Stimulated activated CD4-positive, alpha-beta T cell treated with anti-CD3 and anti-CD28 coated beads, Interleukin-4, amount 100 ng/mL, for 1 hour (primary cell): ENCODE data around the gene SPIN3.
"Not testable (repeated sequence)": the region's sequence is repeated elsewhere in the genome, so short reads cannot be mapped to it uniquely, and the experiment has no call there.

Source experiments
- DNase-seq: peaks from one replicate; pipeline ENCODE4 v3.0.0-alpha.2; 2020

SPIN3 gene

DNA sequence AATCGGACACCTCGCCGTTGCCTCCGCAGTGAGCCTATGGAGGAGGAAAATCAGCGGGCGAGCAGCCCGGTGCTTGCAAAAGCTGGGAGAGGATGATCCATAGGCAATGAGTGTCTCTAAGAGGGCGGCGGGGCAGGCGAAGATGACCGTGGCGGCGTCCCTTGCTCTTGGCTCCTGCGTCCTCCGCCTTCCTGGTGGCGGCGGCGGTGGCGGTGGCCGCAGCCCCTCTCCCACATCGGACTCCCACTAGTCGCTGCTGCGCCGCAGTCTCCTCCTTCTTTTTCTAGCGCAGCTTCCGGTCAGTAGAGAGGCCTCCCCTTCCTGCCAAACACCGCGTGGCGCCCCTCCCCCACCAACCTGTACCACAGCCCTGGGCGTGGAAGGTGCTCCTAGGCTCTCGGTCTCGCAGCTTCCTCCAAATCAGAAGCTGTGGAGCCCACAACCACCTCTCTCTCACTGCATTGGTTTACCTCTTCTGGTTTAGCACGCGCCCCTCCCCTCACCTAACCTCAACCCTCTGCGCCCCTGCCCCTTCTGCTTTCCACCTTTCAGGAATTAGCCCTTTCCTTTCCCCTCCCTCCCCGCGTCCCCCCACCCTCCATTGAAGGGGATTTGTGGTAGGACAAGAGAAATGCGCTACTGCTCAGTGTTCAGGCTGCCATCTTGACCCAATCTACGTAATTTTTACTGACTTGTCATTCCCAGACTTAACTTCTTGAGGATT is at the start of gene SPIN3:
TSS of gene SPIN3 (minus strand) at position 271 of the 724 bp plus-strand sequence. CDS start 594 bp downstream, outside the sequence.
- DNase-seq, result peak; percentile 67

DNA sequence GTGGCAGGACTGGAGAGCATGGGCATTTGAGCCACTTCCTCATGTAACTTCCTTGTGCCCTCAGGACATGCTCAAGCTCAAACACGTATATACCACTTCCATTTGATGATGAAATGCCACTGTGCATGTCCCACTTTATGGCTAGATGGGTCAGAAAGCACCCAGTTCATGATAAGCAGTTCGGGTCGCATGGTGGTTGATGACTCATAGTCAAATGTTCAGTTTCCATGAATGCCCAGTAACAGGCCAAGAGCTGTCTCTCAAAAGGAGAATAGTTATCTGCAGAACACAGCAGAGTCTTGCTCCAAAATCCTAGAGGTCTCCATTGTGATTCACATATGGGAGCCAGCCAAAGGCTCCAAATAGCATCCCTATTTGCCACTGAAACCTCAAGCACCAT is 48.9 kb upstream of the SPIN3 start:
- no peak for DNase-seq

DNA sequence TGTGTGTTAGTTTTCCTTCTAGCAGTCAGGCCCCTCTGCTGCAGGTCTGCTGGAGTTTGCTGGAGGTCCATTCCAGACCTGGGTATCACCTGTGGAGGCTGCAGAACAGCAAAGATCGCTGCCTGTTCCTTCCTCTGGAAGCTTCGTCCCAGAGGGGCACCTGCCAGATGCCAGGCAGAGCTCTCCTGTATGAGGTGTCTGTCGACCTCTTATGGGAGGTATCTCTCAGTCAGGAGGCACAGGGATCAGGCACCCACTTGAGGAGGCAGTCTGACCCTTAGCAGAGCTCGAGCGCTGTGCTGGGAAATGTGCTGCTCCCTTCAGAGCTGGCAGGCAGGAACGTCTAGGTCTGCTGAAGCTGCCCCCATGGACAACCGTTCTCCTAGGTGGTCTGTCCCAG is 41.9 kb upstream of the SPIN3 start:
- DNase-seq, result not testable (repeated sequence)

DNA sequence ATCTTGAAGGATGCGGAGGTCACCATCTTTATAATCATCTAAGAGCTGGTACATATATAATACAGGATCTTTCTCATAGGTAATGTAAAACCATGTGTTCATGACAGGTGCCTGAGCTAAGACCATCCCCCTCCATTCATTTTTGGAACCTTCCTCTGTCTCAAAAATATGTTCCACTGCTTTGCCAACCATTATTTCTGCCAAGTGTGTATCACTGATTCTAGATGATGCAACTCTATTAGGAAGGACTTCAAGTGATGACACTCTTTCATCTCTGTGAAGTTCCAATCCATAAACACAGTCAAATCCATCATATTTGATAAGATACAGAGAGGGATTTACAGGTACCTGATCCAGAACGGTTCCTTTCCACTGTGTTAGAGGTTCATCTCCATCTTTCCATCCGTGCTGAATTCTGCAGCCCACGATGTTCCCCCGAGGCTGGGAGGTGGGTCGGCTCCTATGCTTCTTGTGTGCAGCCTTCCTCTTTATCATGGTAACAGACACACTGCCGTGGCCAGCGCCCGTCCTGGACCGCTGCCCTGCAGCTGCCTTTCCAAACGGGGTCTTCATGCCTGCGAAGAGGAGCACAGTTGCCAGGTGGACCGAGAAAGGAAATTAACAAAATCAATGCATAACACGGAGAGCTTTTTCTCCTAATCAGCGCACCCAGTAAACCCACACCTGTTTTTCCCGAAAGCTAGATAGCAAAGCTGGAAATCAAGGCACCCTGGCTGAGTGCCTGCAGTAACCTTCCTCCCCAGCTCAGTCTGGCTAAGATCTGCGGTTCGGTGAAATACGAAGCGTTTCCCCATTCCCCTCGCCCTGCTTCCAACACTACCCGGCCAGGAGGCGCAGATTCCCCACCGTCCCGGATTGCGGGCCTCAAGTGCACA is 718 bp downstream of the SPIN3 start:
- DNase-seq, result no peak

DNA sequence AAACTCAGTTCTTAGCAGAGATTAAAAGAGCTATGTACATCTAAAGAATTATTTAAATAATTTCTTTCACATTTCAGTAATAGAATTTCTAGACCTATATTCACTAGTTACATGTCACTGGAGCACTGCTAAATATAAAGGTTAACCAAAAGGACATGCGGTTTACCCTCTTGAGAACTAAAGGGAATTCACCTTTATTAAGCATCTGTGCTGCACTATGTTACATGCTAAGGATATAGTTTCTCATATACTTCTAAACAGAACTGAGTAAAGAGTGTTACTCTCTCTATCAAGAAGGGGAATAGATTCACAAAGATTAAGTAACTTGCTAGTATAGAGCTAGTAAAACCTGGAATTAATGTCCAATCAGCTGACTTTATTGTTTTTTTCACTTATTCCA is 7.6 kb downstream of the SPIN3 start:
- no peak for DNase-seq

DNA sequence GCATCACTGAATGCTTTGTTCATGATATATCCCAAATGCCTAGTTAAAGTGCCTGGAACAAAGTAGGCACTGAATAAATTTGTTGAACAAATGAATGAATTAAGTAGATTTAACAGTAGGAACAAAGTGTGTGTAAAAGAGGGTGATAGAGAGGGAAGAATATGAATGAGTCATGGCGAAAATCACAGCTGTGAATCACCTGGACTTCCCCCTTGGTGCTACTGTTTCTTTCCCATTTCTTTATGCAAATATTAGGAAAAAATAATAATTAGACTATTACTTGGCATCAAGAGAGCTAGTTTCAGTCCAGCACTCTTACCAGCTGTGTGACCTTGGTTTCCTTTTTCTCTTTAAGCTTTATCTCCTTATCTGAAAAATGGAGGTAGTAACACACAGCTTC is 9.2 kb downstream of the SPIN3 start:
- DNase-seq, result no peak

DNA sequence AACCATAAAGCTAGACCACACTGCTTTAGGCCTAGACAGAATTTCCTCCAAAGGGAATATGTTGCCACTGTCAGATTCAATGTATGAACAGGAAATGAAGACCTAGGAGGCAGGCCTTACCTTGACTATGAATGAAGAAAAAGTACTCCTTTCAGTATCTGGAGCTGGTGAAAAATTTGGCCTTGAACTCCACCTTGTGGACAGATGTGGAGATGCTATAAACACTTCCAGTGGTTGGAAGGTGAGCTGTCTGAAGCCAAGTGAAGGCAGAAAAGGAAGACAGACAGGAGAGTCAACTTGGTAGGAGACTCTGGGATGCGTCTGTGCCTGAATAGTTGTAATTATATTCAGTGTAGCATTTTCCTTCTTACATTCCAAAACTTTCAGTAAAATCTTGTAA is 17.2 kb downstream of the SPIN3 start:
- DNase-seq, result no peak

DNA sequence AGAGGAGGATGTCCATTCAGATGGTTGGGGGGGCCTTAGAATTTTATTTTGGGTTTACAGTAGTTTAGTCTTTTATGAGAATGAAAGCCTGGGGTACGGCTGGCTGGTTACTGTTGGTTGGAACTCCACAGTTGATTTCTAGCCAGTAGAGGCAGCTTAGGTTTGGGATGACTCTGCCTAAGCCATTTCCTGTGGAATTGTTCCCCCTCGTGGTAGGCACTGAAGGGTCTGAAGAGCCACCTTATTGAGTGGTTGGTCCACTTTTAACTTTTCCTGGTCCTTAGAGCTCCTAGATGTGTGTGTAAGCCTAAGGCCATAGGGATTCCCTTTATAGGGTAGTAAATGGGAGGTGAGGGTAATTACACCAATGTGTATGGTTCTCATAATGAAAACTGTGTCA is 19.7 kb downstream of the SPIN3 start:
- DNase-seq, result no peak

DNA sequence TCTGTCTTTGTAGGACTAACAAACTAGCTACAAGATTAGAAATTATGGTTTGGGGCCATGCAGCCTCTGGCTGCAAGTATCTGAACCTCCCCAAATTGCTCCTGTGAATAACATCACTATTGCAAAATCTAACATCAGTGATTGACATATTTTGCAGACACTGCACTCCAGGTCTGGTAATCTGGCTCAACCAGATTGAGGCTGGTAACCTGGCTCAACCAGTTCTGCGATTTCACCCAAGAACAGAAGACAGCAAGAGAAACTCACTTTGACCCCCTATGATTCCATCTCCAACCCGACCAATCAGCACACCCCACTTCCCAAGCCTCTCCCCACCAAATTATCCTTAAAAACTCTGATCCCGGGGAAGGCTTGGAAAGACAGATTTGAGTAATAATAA is 20.9 kb downstream of the SPIN3 start:
- DNase-seq, result no peak

DNA sequence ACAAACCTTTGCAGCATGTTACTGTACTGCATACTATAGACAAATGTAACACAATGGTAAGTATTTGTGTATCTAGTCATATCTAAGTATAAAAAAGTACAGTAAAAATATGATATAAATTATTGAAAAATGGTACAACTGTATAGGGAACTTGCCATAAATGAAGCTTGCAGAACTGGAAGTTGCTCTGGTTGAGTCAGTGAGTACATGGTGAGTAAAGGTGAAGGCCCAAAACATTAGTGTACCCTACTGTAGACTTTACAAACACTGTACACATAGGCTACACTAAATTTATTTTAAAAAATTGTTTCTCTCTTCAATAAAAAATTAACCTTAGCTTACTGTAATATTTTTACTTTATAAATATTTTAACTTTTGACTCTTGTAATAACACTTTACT is 25.8 kb downstream of the SPIN3 start:
- DNase-seq, result no peak

DNA sequence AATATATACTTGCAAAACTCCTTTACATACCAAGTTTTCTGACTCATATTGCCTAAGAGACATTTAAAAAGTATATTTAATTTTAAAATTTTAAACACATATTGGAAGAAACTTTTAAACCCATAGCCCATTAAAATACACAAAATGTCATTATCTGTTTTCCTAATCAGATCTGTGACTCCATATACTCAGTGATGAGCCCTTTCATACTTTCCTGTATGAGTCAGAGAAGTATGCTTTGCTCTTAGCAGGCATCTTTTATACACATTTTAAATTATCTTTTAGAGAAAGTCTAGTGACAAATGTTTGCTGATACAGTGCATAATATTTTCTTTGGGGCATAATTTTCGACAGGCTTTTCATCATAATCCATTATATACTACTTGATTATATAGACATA is 26.4 kb downstream of the SPIN3 start:
- no peak for DNase-seq

DNA sequence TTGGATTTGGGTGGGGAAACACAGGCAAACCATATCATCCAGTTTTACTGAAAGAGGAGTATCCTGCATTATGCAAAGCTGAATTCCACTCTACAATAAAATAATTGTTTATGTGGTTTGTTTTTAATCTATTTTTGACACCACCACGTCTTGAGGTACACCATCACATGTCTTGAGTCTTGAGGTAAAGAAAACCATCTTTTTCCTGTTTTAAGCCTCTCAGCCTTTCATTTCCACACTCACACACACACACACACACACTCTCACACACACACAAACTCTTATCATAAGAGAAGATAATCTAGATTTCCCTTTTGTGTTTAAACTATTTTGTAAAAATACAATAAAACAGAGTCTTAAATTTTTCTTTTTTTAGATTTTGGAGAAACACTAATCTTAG is 32.0 kb downstream of the SPIN3 start:
- no peak for DNase-seq

DNA sequence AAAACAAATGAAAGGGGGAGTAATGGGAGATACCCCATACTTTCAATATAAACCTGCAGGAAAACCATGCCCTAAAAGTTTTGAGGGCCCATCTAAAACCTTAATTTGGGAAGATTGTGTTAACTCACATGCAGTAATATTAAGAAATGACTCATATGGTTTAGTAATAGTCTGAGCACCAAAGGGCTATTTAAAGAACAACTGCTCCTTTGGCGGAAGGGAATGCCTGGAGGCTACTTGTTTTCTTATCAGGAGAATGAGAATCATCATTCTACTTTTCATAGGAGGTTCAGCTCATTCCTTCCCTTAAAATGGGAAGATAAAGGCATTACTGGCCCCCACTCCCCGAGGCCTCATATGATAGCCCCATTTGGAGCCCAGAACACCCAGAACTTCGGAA is 47.6 kb downstream of the SPIN3 start:
- no peak for DNase-seq

DNA sequence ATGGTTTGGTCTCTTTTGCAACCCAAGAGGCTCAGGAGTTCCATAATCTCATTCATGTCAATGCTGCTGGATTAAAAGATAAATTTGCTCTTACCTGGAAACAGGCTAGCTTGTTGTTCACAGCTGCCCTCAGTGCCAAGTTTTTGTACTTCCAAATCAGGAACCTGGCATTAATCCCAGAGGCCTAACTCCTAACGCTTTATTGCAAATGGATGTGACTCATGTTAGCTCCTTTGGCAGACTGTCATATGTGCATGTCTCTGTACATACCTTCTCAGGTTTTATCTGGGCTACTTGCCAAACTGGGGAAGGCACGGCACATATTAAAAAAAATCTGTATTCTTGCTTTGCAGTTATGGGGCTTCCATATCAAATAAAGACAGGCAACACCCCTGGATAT is 49.1 kb downstream of the SPIN3 start:
- not testable (repeated sequence) for DNase-seq

DNA sequence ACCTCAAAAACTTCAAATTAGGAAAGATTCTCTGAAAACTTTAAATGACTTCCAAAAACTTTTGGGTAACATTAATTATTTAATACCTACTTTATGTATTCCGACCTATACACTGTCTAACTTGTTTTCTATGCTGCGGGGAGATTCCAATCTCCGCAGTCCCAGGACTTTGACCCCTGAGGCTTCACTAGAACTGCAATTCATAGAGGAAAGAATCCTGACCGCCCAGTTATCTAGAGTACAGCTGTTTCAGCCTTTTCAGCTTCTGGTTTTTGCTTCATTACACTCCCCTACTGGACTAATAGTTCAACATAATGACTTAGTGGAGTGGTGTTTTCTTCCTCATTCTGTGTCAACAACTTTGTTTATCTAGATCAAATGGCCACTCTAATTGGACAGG is 50.1 kb downstream of the SPIN3 start:
- not testable (repeated sequence) for DNase-seq

DNA sequence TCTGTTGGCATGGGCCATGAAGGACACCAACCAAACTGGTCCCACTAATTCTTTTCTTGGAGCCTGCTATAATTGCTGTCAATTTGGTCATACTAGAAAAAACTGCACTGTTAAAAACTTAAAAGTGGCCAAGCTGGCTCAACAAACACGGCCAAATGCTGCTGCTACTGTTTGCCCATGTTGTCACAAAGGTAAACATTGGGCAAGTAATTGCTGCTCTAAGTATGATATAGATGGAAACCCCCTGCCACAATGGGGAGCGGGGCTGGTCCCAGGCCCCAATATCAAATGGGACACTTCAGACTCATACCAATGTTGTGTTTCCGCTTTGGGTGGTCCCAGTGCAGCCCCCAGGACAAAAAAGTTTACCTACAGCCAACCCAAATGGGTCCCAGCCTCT is 52.1 kb downstream of the SPIN3 start:
- no peak for DNase-seq
